IPS-18a (cell line): ENCODE measurements around the gene WDR76.
A peak's percentile ranks its signal among the peaks of the same experiment; 100 is the strongest.

Experiments used
- H3K27ac ChIP-seq: one replicate; pipeline ENCODE4 v1.5.1; 2013; ENCODE audit warnings: low read length
- H3K27me3 ChIP-seq: one replicate; pipeline ENCODE4 v1.6.1; 2013; ENCODE audit warnings: mild to moderate bottlenecking, low read length; ENCODE audit not compliant: control insufficient read depth, insufficient read depth
- H3K36me3 ChIP-seq: one replicate; pipeline ENCODE4 v1.6.1; 2013; ENCODE audit warnings: low read depth, low read length; ENCODE audit not compliant: control insufficient read depth
- H3K4me1 ChIP-seq: one replicate; pipeline ENCODE4 v1.6.1; 2013; ENCODE audit warnings: low read depth, low read length; ENCODE audit not compliant: control insufficient read depth
- H3K4me3 ChIP-seq: one replicate; pipeline ENCODE4 v1.5.1; 2013; ENCODE audit warnings: low read length
- H3K9ac ChIP-seq: one replicate; pipeline ENCODE4 v1.6.1; 2013; ENCODE audit warnings: mild to moderate bottlenecking, low read length, moderate library complexity
- H3K9me3 ChIP-seq: one replicate; pipeline ENCODE4 v1.6.1; 2013; ENCODE audit warnings: low read depth, low read length; ENCODE audit not compliant: control insufficient read depth

WDR76 gene

GRCh38 chr15:43826508-43827341 lies at the start of gene WDR76:
WDR76 (plus strand) TSS chr15:43827002; CDS start chr15:43827033, 31 bp downstream.
- no peak within 1 kb of the TSS for H3K27ac ChIP-seq
- peaks cover 14% of the 10 kb centered on the region for H3K27me3 ChIP-seq
- peak within 1 kb of the TSS; percentile 66 for H3K4me3 ChIP-seq
- H3K9me3 ChIP-seq, result no peaks in the 10 kb centered on the region
- peak within 1 kb of the TSS; percentile 76 for H3K9ac ChIP-seq
- peaks cover 3% of the 10 kb centered on the region for H3K4me1 ChIP-seq
- no peaks in the 10 kb centered on the region for H3K36me3 ChIP-seq

GRCh38 chr15:43777267-43777914 lies 49.4 kb upstream of the WDR76 start:
- Histone ChIP-seq H3K36me3 (peaks cover 19% of the 10 kb centered on the region), H3K4me1 (peaks cover 7% of the 10 kb centered on the region), H3K27ac (no peak overlapping the region)

GRCh38 chr15:43779016-43779415 lies 47.8 kb upstream of the WDR76 start:
- H3K4me3 ChIP-seq, result no peak overlapping the region
- no peak overlapping the region for H3K27ac ChIP-seq
- H3K9me3 ChIP-seq, result no peaks in the 10 kb centered on the region
- H3K27me3 ChIP-seq, result peaks cover 6% of the 10 kb centered on the region
- peaks cover 5% of the 10 kb centered on the region for H3K36me3 ChIP-seq
- no peak overlapping the region for H3K9ac ChIP-seq
- peaks cover 7% of the 10 kb centered on the region for H3K4me1 ChIP-seq

More at GRCh38 chr15:43777267-43777914, 49.4 kb upstream of the WDR76 start:
- H3K27me3 ChIP-seq, result peaks cover 6% of the 10 kb centered on the region
- H3K4me3 ChIP-seq, result peak overlapping the region; percentile 86
- peak overlapping the region; percentile 27 for H3K9ac ChIP-seq
- H3K9me3 ChIP-seq, result no peaks in the 10 kb centered on the region

DNA sequence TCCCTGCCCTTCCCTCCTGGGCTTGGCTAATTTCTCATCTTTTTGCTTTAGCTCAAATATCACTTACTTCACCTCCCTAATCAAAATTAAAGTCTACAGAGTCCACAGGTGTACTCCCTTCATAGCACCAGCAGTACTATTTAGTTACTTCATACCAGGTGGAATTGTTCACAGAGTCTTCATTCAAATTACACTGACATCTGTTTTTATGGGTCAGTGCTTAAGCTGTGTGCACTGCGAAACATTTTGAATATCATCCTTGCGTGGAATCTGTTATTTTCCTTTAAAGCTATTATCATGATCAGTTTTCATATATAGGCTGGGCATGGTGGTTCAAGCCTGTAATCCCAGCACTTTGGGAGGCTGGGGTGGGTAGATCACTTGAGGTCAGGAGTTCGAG lies 37.4 kb upstream of the WDR76 start:
- H3K4me1 ChIP-seq, result peaks cover 13% of the 10 kb centered on the region
- H3K4me3 ChIP-seq, result no peak overlapping the region
- H3K9ac ChIP-seq, result no peak overlapping the region
- H3K9me3 ChIP-seq, result no peaks in the 10 kb centered on the region
- H3K27ac ChIP-seq, result no peak overlapping the region
- no peaks in the 10 kb centered on the region for H3K27me3 ChIP-seq
- peaks cover 13% of the 10 kb centered on the region for H3K36me3 ChIP-seq

DNA sequence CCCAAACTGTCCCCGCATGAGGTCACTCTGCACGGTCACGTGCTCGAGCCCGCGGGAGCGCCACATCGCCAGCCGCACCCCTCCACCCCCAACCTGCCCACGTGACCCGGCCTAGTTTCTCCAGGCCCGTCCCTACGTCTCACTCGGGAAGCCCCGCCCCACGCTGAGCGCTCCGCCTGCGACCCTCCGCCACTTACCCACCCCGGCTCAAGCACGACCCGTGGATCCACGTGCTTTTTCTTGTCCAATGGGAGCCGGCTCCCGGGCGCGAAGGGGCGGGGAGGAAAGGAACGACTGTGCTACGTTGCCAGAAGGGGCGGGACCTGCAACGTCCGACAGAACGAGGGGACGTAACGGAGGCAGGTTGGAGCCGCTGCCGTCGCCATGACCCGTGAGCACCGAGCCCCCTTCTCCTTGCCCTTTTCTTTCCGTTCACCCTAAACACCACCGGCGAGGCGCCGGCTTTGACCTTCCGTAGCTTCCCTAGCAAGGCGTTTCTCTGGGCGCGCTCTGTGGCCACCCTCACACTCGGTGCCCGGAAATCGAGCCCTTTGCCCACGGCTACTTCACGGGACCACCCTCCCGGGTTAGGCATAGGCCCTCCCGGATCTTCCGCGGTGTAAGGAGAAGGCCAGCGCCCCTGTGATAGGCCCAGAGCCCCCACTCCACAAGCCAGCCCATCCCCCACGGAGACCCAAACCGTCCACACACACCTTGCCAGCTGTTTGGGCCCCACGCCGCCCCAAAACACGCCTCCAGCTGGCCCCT lies 34.6 kb upstream of the WDR76 start, which contains the start of gene SERF2:
Gene SERF2 (plus strand): TSS at position 328 of the 768 bp plus-strand sequence. CDS start 57 bp downstream, at position 385.
- peak within 1 kb of the TSS; percentile 99 for H3K4me3 ChIP-seq
- H3K4me1 ChIP-seq, result peaks cover 32% of the 10 kb centered on the region
- peak within 1 kb of the TSS; percentile 97 for H3K9ac ChIP-seq
- H3K27ac ChIP-seq, result peak within 1 kb of the TSS; percentile 78
- H3K36me3 ChIP-seq, result peaks cover 35% of the 10 kb centered on the region
- no peaks in the 10 kb centered on the region for H3K9me3 ChIP-seq
- no peaks in the 10 kb centered on the region for H3K27me3 ChIP-seq

GRCh38 chr15:43792761-43793476 lies 33.9 kb upstream of the WDR76 start:
- H3K9ac ChIP-seq, result peak overlapping the region; percentile 97

GRCh38 chr15:43793647-43794046 lies 33.2 kb upstream of the WDR76 start:
- Histone ChIP-seq H3K27ac (no peak overlapping the region), H3K27me3 (no peaks in the 10 kb centered on the region), H3K36me3 (peaks cover 39% of the 10 kb centered on the region), H3K4me3 (peak overlapping the region; percentile 99), H3K4me1 (peaks cover 32% of the 10 kb centered on the region), H3K9ac (no peak overlapping the region), H3K9me3 (no peaks in the 10 kb centered on the region)

More at GRCh38 chr15:43792761-43793476, 33.9 kb upstream of the WDR76 start:
- peak overlapping the region; percentile 78 for H3K27ac ChIP-seq
- H3K4me1 ChIP-seq, result peaks cover 32% of the 10 kb centered on the region
- H3K4me3 ChIP-seq, result peak overlapping the region; percentile 99
- H3K36me3 ChIP-seq, result peaks cover 36% of the 10 kb centered on the region
- H3K27me3 ChIP-seq, result no peaks in the 10 kb centered on the region
- no peaks in the 10 kb centered on the region for H3K9me3 ChIP-seq

DNA sequence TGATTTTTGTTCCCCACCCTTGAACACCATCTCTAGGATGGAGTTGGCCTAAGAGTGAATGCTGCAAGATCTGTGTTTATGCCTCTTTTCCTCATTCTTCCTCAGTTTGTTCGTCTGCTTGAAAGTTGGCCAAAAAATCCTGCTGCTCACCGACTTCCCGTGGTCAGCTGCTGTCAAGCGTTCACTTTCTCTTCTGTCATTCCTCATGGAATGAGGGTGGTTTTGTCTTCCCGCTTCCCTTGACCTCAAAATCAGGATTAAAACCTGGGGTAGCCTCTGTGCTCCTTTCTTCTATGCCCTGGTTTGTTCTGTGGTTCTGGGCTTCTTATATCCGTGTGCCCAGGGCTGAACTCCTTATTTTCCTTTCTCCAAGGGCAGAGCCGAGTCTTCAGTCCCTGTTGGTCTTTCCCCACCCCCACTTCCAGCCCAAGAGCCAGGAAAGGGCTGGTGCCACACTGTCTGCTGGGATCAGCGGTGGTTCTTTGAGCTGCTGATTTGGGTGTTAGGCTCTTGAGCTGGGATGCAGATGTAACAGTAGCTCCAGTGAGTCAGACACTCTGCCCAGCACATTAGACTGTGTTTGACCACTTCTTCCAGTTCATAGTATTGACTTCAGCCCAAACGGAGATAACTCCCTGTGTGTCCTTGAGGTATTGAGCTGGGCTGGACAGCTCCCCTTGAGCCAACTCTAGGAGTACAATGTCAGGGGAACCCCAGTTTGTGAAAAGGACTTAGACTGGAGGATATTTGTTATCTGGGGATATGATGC lies 32.3 kb upstream of the WDR76 start:
- H3K9me3 ChIP-seq, result no peaks in the 10 kb centered on the region
- no peaks in the 10 kb centered on the region for H3K27me3 ChIP-seq
- peak overlapping the region; percentile 7 for H3K4me3 ChIP-seq
- no peak overlapping the region for H3K9ac ChIP-seq
- peaks cover 32% of the 10 kb centered on the region for H3K4me1 ChIP-seq
- no peak overlapping the region for H3K27ac ChIP-seq
- H3K36me3 ChIP-seq, result peaks cover 41% of the 10 kb centered on the region

GRCh38 chr15:43795197-43795596 lies 31.6 kb upstream of the WDR76 start:
- Histone ChIP-seq H3K9ac (no peak overlapping the region), H3K36me3 (peaks cover 41% of the 10 kb centered on the region), H3K27me3 (no peaks in the 10 kb centered on the region), H3K4me1 (peaks cover 36% of the 10 kb centered on the region), H3K4me3 (no peak overlapping the region), H3K9me3 (no peaks in the 10 kb centered on the region), H3K27ac (no peak overlapping the region)

DNA sequence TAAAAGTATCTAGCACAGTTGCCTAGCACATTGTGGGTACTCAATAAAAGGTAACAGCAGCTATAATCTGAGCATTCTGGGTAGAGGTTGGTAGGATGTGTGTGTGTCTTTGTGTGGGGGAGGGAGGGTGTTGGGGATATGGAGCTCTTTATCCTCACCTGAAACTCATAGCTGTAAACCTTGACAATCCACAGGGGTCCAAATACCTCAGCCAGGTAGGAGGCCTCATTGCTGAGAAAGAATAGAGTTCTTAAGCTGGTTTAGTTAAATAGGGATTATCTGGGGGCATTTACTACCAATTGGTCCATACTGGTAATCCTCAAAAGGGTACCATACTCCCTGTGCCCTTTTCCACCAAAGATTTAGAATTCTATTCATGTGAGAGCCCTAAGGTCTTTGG lies 30.8 kb upstream of the WDR76 start:
- no peak overlapping the region for H3K27ac ChIP-seq
- peaks cover 38% of the 10 kb centered on the region for H3K4me1 ChIP-seq
- no peak overlapping the region for H3K9ac ChIP-seq
- no peaks in the 10 kb centered on the region for H3K9me3 ChIP-seq
- H3K4me3 ChIP-seq, result no peak overlapping the region
- H3K36me3 ChIP-seq, result peaks cover 41% of the 10 kb centered on the region
- no peaks in the 10 kb centered on the region for H3K27me3 ChIP-seq
